ENCODE data around the gene NR1D2. TPM values are rescaled to one million over a fixed set of nuclear protein-coding genes. Genes with fewer than 3 reads are reported as not detected.

Gene NR1D2
- total RNA-seq, 2 donors from 2014 or later, result 23.1 to 29.4 TPM

DNA sequence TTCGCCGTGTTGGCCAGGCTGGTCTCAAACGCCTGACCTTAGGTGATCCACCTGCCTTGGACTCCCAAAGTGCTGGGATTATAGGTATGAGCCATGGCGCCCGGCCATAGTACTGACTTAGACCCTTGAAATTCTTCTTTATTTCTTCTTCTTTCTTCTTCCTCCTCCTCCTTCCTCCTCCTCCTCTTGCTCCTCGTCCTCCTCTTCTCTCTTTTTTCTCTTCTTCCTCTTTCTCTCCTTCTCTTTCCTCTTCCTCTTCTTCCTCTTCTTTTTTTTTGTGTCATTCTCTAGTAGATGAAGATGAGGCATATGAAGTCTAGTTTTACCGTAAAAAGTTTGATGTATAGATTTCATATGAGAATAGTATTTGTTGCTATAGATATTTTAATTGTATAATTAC lies 18.8 kb upstream of the NR1D2 start:
- ATAC-seq (no peak), DNase-seq (no peak)
- intact Hi-C loops (cut with DNase I, micrococcal nuclease), result no loop called here

DNA sequence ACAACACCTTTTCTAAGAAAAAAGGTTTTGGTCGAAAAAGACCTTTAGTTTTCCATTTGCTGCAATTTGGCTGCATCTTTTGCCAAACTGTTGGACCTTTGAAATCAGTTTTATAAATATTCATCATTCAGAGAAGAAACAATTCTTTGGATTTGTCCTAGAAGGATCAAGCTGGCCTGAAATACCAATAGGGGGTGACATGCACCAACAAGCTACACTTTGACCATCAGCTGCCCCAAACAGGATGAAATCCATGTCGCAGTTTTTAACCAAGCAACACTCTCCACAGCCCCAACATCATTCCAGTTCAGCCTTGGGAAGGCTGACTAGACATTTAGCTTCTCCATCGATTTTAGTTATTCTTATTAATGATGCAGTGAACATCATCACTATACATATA lies 18.4 kb upstream of the NR1D2 start:
- intact Hi-C loops (cut with DNase I, micrococcal nuclease), result no loop called here
- ATAC-seq, result no peak
- no peak for DNase-seq

DNA sequence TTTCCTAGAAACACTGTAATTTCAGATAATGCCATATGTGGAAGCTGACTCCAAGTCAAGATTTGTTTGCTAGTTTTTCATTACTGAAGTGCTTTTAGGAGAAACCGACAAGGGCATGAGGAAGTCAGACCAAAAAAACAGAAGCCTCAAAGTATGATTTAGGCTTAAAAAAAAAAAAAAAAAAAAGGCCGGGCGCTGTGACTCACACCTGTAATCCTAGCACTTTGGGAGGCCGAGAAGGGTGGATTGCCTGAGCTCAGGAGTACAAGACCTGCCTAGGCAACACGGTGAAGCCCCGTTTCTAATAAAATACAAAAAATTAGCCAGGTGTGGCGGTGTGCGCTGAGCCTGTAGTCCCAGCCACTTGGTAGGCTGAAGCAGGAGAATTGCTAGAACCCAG lies 16.6 kb upstream of the NR1D2 start:
- ATAC-seq (peak; percentile 34), DNase-seq (no peak)
- intact Hi-C loops (cut with DNase I, micrococcal nuclease), result no loop called here

DNA sequence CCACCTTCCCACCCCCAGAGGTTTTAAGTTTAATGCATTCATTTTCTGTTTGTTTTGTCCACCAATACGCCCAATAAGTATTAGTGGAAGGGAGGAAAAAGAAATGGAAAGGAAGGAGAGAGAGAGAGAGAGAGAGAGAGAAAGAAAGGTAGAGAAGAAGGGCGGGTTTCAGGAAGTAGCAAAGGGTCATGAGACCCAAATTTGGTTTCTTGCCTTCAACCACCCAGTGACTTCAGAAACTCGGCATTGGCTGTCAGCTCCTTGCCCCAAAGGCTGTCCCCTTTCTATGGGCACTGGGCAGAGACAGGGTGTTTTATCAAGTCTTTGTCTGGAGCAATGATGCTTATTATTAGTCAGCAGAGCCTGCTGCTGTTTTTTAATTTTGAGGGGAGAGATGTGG lies 13.5 kb upstream of the NR1D2 start:
- ATAC-seq (no peak), DNase-seq (no peak)
- intact Hi-C loops (cut with DNase I, micrococcal nuclease), result no loop called here

DNA sequence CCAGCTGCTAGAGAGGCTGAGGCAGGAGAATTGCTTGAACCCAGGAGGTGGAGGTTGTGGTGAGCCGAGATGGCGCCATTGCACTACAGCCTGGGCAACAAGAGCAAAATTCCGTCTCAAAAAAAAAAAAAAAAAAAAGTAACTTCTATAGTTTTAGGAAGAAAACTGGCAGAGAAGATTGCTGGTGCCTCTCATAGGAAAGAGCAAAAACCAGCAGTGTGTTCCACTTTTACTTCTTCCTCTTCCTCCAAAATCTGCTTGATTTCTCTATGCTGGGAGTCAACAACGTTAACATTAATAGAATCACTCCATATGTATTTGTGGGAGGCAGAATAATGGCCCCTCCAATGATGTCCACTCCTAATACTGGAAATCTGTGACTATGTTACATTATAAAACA lies 12.5 kb upstream of the NR1D2 start:
- ATAC-seq, result no peak
- intact Hi-C loops (cut with DNase I, micrococcal nuclease), result no loop called here
- DNase-seq, result no peak

DNA sequence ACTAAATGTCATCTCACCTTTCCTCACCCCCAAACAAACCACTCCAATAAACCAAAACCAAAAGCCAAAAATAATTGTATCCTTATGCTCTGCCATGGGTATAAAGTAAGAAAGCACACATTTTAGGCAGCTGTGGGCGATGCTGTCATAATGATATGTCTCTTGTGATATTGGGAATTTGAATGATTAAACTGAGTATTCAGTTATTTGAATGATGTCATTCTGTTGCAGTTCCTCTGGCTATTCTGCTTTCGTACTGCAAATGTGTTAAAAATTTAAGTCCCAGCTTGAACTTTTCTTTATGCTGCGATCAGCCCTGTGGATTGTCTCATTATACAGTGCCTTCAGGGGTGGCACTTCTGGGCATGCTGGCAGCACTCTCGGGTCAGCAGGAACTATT lies 10.8 kb upstream of the NR1D2 start:
- intact Hi-C loops (cut with DNase I, micrococcal nuclease), result no loop called here
- DNase-seq (no peak), ATAC-seq (no peak)

DNA sequence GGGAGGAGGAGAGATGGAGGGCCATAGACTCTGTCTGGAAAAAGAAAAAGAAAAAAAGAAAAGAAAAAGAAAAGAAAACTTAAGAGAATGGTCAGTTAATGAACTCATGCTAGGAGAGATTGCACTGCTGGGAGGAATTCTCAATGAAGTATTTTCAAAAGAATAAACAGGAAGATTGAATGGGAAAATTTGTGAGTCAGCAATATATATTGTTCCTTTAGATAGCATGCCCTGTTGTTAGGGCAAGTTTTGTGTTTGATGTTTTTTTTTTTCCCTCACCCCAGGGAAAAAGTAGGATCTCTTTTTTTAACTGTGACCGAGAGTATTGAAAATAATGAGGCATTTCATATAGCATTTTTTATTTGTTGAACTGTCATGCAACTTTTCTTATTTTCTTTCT lies 7.8 kb upstream of the NR1D2 start:
- DNase-seq (no peak), ATAC-seq (no peak)
- intact Hi-C loops (cut with DNase I, micrococcal nuclease), result no loop called here

DNA sequence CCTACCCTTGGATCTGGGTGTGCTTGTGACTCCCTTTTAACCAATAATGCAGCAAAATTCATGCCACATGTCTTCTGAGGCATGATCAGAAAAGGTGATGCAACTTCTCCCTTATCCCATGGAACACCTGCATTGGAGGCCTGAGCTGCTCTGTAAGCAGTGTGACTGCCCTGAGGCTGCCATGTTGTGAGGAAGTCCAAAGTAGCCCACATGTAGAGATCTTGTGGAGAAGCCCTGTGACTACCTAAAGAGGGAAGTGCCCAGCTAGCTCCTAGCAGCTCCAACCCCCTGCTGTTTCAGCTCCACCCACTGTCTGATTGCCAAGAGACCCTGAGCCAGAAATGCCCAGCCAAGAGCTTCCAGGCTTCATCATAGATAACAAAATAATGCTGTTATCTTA lies 6.4 kb upstream of the NR1D2 start:
- ATAC-seq (no peak), DNase-seq (no peak)
- intact Hi-C loops (cut with DNase I, micrococcal nuclease), result no loop called here

DNA sequence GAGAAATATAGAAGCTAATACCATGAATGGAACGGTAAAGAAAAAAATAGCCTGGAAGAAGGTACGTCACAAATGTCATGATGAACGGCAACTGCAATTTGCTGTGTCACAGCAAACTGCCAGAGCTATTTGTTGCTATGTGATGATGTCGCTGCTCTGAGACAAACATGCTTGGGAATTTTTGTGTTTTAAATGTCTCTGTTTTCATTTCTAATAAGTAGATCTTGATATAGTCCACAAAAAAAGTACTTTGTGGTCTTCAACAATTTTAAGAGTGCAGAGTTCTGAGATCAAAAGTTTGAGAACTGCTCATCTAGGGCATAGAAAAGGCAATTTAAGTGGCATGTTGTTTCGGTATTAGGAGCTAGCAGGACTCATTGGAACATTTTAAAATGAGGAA lies 4.3 kb upstream of the NR1D2 start:
- intact Hi-C loops (cut with DNase I, micrococcal nuclease), result no loop called here
- DNase-seq, result no peak
- no peak for ATAC-seq

DNA sequence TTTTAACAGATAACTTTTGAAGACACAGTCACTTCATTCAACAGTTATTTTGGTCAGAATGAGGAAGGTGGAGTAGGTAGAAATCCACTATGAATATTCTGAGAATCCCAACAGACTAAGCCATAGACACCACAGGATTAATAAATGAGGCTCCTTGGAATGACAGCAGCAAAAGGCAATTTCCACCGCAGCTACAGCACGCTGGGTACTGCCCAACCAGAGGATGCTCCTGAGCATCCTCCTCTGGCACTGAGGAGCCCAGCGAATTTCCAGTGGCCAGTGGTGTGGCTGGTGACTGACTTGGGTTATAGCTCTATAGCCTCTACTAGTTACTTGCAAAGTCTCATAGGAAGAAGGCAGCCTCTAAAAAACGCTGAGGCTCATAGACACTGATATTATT lies 3.6 kb upstream of the NR1D2 start:
- ATAC-seq (no peak), DNase-seq (no peak)
- intact Hi-C loops (cut with DNase I, micrococcal nuclease), result no loop called here

DNA sequence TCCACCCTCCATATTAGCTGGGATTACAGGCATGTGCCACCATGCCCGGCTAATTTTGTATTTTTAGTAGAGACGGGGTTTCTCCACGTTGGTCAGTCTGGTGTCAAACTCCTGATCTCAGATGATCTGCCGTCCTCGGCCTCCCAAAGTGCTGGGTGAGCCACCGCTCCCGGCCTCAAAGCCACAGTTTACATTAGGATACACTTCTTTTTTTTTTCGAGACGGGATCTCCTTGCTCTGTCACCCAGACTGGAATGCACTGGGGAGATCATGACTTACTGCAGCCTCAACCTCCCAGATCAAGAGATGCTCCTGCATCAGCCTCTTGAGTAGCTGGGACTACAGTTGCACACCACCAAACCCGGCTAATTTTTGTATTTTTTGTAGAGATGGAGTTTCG lies 2.5 kb upstream of the NR1D2 start:
- intact Hi-C loops (cut with DNase I, micrococcal nuclease), result no loop called here
- no peak for DNase-seq
- no peak for ATAC-seq

DNA sequence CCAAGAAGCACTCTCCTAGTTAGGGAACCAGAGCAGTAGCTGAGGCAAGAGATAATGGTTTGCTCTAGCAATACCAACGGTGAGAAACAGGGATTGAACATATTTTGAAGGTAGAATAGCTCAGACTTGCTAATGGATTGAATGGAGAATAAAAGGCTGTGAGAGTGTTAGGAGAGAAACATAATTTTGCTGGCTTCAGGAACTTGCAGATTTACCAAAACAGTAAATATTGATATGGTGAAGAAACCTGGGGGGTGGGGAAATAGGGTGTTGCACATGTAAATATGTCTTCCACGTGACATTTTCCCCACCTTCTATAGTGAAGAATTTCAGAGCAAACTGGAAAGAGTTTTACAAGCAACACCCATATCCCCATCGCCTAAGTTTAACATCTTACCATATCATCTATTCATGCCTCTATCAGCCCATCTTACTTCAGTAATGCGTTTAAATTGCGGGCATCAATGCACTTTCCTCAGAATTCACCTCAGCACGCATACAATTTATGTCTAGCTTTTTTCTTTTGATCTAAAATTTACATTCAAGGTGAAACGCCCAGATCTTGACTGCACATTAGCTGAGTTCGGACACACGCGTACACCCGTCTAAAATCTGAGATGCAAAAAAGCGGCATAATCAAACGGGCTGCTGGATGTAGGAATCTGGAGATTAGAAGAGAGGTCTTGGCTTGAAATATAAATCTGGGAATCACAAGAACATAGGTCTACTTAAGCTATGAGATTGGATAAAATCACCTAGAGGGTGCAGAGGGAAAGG lies 891 bp upstream of the NR1D2 start:
- ATAC-seq (no peak), DNase-seq (no peak)
- intact Hi-C loops (cut with DNase I, micrococcal nuclease), result no loop called here

DNA sequence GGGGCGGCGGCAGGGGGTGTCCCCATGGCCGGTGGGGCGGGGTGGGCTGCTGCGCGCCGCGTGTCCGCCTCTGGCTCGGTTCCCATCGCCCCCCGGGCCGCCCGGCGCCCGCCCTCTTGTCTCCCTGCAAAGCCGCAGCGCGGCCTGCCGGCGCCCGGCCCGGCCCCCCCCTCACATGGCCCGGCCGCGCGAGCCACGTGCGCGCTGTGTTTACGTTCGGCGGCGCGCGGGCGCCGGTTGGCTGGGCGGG lies 502 bp downstream of the NR1D2 start:
- no peak for DNase-seq
- intact Hi-C loops (cut with DNase I, micrococcal nuclease), result no loop called here
- no peak for ATAC-seq

DNA sequence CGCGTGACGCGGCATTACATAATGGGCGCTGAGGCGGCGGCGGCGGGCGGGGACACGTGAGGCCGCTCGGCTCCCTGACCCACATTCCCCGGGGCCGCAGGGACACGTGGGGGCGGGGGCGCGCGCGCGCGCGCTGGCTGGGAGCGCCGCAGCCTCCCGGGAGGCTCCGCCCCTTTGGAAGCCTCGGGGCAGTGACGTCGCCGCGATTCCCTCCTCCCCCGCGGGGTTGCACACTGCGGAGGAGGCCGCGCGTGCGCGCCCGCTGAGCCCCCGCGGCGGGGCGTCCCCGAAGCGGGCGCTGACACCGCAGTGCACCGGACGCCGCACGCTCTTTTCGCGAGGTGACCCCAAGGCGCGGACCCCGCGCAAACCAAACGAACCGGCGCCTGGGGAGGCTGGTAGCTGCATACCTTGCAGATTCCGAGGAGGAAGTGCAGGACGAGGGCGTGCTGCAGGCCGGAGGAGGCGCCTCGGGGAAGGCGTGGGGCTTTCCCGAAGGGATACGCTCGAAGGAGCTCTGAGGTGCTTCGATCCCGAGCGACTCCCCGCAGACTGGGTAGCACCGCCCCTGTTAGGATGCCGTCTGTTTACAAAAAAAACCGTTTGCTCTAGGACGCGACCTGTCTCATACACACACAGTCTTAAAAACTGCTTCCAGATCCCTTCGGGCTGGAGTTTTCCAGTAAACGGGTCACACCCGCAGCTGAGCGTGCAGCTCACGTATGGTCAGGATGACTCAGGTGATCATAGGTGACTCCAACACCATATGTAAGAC lies 1.0 kb downstream of the NR1D2 start:
- ATAC-seq, result peak; percentile 89
- DNase-seq, result peak; percentile 96 to 99
- intact Hi-C loops (cut with DNase I, micrococcal nuclease), result no loop called here

DNA sequence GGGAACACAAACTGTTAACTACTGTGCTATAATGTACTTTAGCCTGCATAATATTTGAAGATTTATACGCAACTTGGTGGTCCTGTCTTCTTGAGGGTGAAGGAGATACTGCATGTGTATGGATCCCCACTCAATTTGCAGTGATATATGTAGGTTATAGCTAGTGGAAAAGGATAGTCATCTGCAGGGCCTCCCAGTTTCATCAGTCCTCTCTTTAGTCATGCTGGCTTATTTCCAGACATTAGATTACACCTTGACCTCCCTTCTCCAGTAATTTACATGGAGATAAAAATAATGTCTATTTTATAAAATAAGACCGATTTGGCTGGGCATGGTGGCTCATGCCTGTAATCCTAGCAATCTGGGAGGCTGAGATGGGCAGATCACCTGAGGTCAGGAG lies 3.7 kb downstream of the NR1D2 start:
- intact Hi-C loops (cut with DNase I, micrococcal nuclease), result no loop called here
- DNase-seq (no peak), ATAC-seq (no peak)

DNA sequence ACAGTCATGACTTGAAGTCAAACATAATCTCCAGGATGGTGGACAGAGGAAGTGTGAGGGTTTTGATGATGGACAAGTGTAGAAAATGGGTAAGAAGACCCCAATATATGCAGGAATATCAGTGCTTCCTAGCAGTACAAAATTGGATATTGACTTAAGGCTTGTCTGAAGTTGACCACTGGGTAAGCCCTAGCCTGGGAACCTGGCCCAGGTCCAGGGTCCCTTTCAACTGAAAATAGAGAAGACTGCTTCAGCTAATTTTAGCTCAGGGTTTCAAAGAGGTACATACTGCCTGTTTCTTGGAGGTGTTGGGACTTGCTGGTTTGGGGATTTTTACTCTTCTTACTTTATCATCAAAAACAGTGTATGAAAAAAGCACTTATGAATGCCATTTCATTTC lies 4.7 kb downstream of the NR1D2 start:
- intact Hi-C loops (cut with DNase I, micrococcal nuclease), result no loop called here
- ATAC-seq (no peak), DNase-seq (peak in 1 of 2 donors; percentile 42)

DNA sequence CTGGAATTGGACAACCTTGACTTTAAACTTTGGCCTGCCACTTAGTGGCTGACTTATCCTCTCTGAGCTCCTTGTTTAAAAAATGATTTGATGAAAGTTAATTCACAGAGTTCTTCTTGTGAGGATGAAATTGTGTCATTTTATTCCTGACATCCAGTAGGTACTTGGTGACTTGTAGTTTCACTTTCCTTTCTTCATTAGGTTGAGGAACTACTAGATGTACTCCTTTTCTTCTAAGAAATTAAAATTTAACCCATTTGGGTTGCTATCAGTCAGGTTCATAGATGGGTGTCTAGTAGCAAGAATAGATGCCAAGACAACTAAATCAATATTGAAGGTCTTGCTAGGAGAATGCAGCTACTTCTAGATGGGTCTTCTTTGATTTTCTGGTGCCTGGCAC lies 5.2 kb downstream of the NR1D2 start:
- ATAC-seq (no peak), DNase-seq (no peak)
- intact Hi-C loops (cut with DNase I, micrococcal nuclease), result no loop called here

DNA sequence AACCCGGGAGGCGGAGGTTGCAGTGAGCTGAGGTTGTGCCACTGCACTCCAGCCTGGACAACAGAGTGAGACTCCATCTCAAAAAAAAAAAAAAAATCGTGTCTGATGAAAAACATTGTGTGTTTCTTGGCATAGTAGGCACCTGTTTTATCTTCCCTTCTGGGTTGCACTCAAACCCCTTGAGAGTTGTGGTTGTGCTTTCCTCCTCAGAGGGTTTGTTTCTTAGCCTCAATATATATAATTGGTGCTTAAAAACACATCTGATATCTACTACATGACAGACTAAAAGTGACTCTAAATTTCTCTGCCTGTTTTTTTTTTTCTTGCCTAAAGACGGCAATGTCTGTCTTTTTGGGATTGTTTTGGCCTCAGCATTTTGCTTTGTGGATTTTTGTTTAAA lies 7.6 kb downstream of the NR1D2 start:
- DNase-seq (no peak), ATAC-seq (no peak)
- intact Hi-C loops (cut with DNase I, micrococcal nuclease), result no loop called here

DNA sequence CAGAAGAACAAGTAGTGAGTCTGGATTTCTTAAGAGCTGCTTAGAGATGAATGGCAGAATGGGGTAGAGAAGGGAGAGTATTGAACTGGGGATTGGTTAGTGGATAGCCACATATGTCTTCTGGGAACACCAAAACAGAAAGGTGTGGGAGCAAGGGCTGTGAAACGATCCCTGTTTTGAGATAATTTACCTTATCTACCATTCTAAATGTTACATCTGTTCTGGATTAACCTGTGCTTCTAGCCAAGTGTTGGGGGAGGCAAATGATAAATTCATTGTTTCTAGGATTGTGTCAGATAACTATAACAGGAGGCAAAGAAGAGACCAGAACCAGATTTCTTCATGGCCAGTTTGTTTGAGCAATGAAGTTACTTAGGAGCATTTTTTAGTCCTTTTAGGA lies 8.4 kb downstream of the NR1D2 start:
- intact Hi-C loops (cut with DNase I, micrococcal nuclease), result no loop called here
- DNase-seq (no peak), ATAC-seq (no peak)

DNA sequence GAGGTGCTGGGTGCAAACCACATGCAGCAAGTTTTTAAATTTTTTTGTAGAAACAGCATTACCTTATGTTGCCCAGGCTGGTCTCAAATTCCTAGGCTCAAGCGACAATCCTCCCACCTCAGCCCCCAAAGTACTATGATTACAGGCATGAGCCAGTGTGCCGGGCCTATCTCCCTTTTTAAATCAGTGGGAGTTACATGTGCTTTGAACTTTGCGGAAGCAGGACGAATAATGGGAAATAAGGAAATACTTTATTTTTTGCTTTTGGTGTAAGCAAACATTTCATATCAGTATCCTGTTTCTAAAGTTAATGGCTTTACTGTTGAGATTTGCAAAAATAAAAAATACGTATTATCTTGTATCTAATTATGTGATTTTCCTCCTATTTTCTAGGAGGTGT lies 9.1 kb downstream of the NR1D2 start:
- DNase-seq, result no peak
- intact Hi-C loops (cut with DNase I, micrococcal nuclease), result no loop called here
- peak; percentile 56 for ATAC-seq

DNA sequence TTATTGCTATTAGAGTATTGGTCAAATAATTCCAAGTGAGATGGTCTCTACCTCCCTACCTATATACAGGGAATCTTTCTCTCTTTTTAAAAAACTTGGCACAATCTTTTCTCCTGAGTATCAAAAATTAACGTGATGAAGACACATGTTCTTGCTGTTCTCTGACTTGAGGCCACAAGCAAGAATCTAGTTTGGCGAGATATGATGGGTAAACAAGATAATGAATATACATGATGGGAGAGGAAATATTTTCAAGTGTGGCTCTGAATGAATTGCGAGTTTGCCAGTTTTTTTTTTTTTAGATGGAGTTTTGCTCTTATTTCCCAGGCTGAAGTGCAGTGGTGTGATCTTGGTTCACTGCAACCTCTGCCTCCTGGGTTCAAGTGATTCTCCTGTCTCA lies 11.6 kb downstream of the NR1D2 start:
- no peak for ATAC-seq
- DNase-seq, result no peak
- intact Hi-C loops (cut with DNase I, micrococcal nuclease), result no loop called here
